K562 (cell line): Measurements from ENCODE around the gene HELZ.

Source experiments
- ATF3 ChIP-seq, 2 experiments: fragments of 450-650 bp in 1 of 2; sonication (generic) in 1 of 2; formaldehyde crosslinking in 1 of 2; IDR thresholded peaks in 1 of 2; conservative IDR thresholded peaks in 1 of 2; 2 replicates each; pipeline versions ENCODE4 v1.6.1 to v1.8.1; 2016 to 2023; ENCODE audit warnings: mild to moderate bottlenecking in 2 of 2, moderate library complexity in 2 of 2, inconsistent platforms in 1 of 2, missing genetic modification reagents in 1 of 2
- CTCF ChIP-seq, 3 experiments: IDR thresholded peaks in 2 of 3; conservative IDR thresholded peaks in 1 of 3; 2 replicates each; pipeline ENCODE4 v1.5.1; 2011 to 2012; ENCODE audit warnings: low read length in 3 of 3, mild to moderate bottlenecking in 3 of 3, control low read depth in 2 of 3, improper control_type of control experiment in 1 of 3, inconsistent platforms in 1 of 3, low read depth in 1 of 3, mixed read lengths in 1 of 3, moderate library complexity in 1 of 3; ENCODE audit not compliant: insufficient read depth in 2 of 3
- ELF1 ChIP-seq: fragments of 200-800 bp; sonication (Bioruptor generic); IDR thresholded peaks from 2 replicates; pipeline ENCODE4 v1.6.1; 2016; ENCODE audit warnings: missing genetic modification characterization, missing compliant biosample characterization
- MNT ChIP-seq, 2 experiments: fragments of 450-650 bp; conservative IDR thresholded peaks; 2 replicates each; pipeline ENCODE4 v1.6.1; 2017; ENCODE audit warnings: mild to moderate bottlenecking in 2 of 2, moderate library complexity in 2 of 2
- MYNN ChIP-seq, 2 experiments: sonication (generic); formaldehyde crosslinking in 1 of 2; IDR thresholded peaks; 2 replicates each; pipeline versions ENCODE4 v1.5.0 to v1.6.1; 2016 to 2020; ENCODE audit warnings: antibody characterized with exemption in 1 of 2, missing genetic modification reagents in 1 of 2
- NFE2 ChIP-seq: IDR thresholded peaks from 2 replicates; pipeline ENCODE4 v1.6.1; 2014; ENCODE audit warnings: antibody characterized with exemption, low read depth
- POLR2A ChIP-seq: fragments of 450-650 bp; conservative IDR thresholded peaks from 2 replicates; pipeline ENCODE4 v1.6.1; 2016
- POLR2AphosphoS2 ChIP-seq: IDR thresholded peaks from 2 replicates; pipeline ENCODE4 v1.6.1; 2012; ENCODE audit warnings: low read length, improper control_type of control experiment
- SRSF9 ChIP-seq: fragments of 200-400 bp; formaldehyde crosslinking; IDR thresholded peaks from 2 replicates; pipeline ENCODE4 v1.6.1; 2017; ENCODE audit warnings: low read depth, low read length, borderline replicate concordance
- ZBTB5 ChIP-seq: fragments of 450-650 bp; IDR thresholded peaks from 2 replicates; pipeline ENCODE4 v1.6.1; 2017; ENCODE audit warnings: antibody characterized with exemption
- ZNF280B ChIP-seq: fragments of 250-450 bp; sonication (Bioruptor Pico); IDR thresholded peaks from 2 replicates; pipeline ENCODE4 v1.5.1; 2021; ENCODE audit warnings: mild to moderate bottlenecking
- ZNF75A ChIP-seq: fragments of 450-650 bp; formaldehyde crosslinking; IDR thresholded peaks from 2 replicates; pipeline ENCODE4 v1.4.0; 2020; ENCODE audit warnings: mild to moderate bottlenecking

- TF ChIP-seq MNT (conservative IDR thresholded peaks at IDR 0.05) (no peak), POLR2A (no peak), NFE2 (no peak), SRSF9 (no peak), ATF3 (IDR thresholded peaks at IDR 0.05) (no peak), ATF3 (CRISPR knock-in tag; conservative IDR thresholded peaks at IDR 0.05) (no peak), ELF1 (no peak), POLR2AphosphoS2 (no peak), ZNF75A (CRISPR knock-in tag) (no peak), CTCF (IDR thresholded peaks at IDR 0.05 in 2 of 3, conservative IDR thresholded peaks at IDR 0.05 in 1 of 3; ENCODE audit: insufficient read depth in 2 of 3, low read depth in 1 of 3, low read length in 3 of 3) (no peak), ZBTB5 (no peak), MYNN (IDR thresholded peaks at IDR 0.05) (no peak), MYNN (CRISPR knock-in tag; IDR thresholded peaks at IDR 0.05) (no peak), ZNF280B (no peak)
These were observed 41.2 kb downstream of the HELZ start for GRCh38 chr17:67203818-67204217.
